Ishikawa (cell line): ENCODE results near the gene TRANK1.

Source experiments
- CEBPB ChIP-seq: IDR thresholded peaks from 2 replicates; pipeline ENCODE4 v1.6.1; 2012
- CREB1 ChIP-seq: IDR thresholded peaks from 2 replicates; pipeline ENCODE4 v1.6.1; 2012; ENCODE audit warnings: low read depth
- EGR1 ChIP-seq: IDR thresholded peaks from 2 replicates; pipeline ENCODE4 v1.6.1; 2012
- EP300 ChIP-seq: IDR thresholded peaks from 2 replicates; pipeline ENCODE4 v1.6.1; 2012; ENCODE audit warnings: borderline replicate concordance
- FOXM1 ChIP-seq: IDR thresholded peaks from 2 replicates; pipeline ENCODE4 v1.6.1; 2012; ENCODE audit warnings: low read depth, borderline replicate concordance
- MAX ChIP-seq: IDR thresholded peaks from 2 replicates; pipeline ENCODE4 v1.6.1; 2012
- NFIC ChIP-seq: IDR thresholded peaks from 2 replicates; pipeline ENCODE4 v1.6.1; 2012
- RAD21 ChIP-seq: IDR thresholded peaks from 2 replicates; pipeline ENCODE4 v1.6.1; 2012; ENCODE audit warnings: low read depth
- REST ChIP-seq: IDR thresholded peaks from 2 replicates; pipeline ENCODE4 v1.6.1; 2012; ENCODE audit warnings: low read depth, mild to moderate bottlenecking
- TAF1 ChIP-seq: IDR thresholded peaks from 2 replicates; pipeline ENCODE4 v1.6.1; 2012; ENCODE audit warnings: low read depth, mild to moderate bottlenecking
- TCF12 ChIP-seq: IDR thresholded peaks from 2 replicates; pipeline ENCODE4 v1.6.1; 2012; ENCODE audit warnings: low read depth
- TEAD4 ChIP-seq: IDR thresholded peaks from 2 replicates; pipeline ENCODE4 v1.6.1; 2012
- USF1 ChIP-seq: IDR thresholded peaks from 2 replicates; pipeline ENCODE4 v1.6.1; 2012
- YY1 ChIP-seq: IDR thresholded peaks from 2 replicates; pipeline ENCODE4 v1.6.1; 2012; ENCODE audit warnings: low read depth
- ZBTB7A ChIP-seq: IDR thresholded peaks from 2 replicates; pipeline ENCODE4 v1.6.1; 2012; ENCODE audit warnings: low read depth

Gene TRANK1

GRCh38 chr3:36981006-36981405 is 36.2 kb upstream of the TRANK1 start:
- TF ChIP-seq FOXM1 (no peak), USF1 (no peak), TAF1 (no peak), CEBPB (no peak), RAD21 (no peak), YY1 (no peak), MAX (no peak), EP300 (no peak), CREB1 (no peak), EGR1 (no peak), ZBTB7A (no peak), REST (no peak)

- TF ChIP-seq EP300 (no peak), MAX (no peak), TAF1 (no peak)
Measured at GRCh38 chr3:36973139-36973538, 28.3 kb upstream of the TRANK1 start.

- TF ChIP-seq YY1: no peak
- TF ChIP-seq TEAD4: no peak
- no peak for TF ChIP-seq NFIC
- no peak for TF ChIP-seq TAF1
- no peak for TF ChIP-seq FOXM1
- TF ChIP-seq TCF12: no peak
- no peak for TF ChIP-seq RAD21
- TF ChIP-seq ZBTB7A: no peak
- no peak for TF ChIP-seq CEBPB
- TF ChIP-seq EP300: no peak
- no peak for TF ChIP-seq USF1
Measured at GRCh38 chr3:36972163-36972562, 27.3 kb upstream of the TRANK1 start.

- no peak for TF ChIP-seq RAD21
- TF ChIP-seq TCF12: no peak
- TF ChIP-seq TAF1: no peak
- TF ChIP-seq EGR1: no peak
- no peak for TF ChIP-seq MAX
- TF ChIP-seq EP300: no peak
- TF ChIP-seq USF1: no peak
- TF ChIP-seq CEBPB: no peak
- no peak for TF ChIP-seq NFIC
- no peak for TF ChIP-seq ZBTB7A
- TF ChIP-seq REST: no peak
- no peak for TF ChIP-seq FOXM1
- TF ChIP-seq CREB1: no peak
Measured at GRCh38 chr3:36969540-36970432, 24.9 kb upstream of the TRANK1 start.

- TF ChIP-seq EGR1 (no peak), TCF12 (no peak), USF1 (no peak), YY1 (no peak), CEBPB (no peak), CREB1 (no peak), RAD21 (no peak), TAF1 (no peak), FOXM1 (no peak), REST (no peak), ZBTB7A (no peak), MAX (no peak), EP300 (no peak), TEAD4 (no peak), NFIC (no peak)
Measured at GRCh38 chr3:36969085-36969484, 24.2 kb upstream of the TRANK1 start.
